ENCODE results near the gene UCHL5.

Gene UCHL5

DNA sequence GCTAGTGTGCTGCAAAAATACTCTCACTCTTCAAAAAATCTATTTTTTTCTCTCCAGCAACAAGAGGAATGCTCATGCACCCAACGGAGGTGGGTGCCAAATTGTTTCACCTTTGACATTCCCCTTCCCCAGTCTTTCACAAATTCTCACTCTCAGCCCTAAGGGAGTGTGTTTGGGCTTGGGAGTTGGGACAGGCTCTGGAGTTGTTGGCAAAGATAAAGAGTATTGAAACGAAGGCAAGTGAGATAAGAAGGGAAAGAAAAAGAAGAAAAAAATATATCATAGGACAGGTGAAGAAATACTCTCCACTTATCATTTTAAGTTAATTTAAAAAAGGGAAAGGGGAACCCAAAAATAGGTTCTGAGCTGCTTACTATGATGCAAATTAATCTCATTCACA, 82.6 kb downstream of the UCHL5 start:
- Mint-ChIP-seq H3K4me3 (no peak overlapping the region), H3K27ac (no peak overlapping the region), H3K27me3 (ENCODE audit: low read depth) (no peaks in the 10 kb centered on the region), H3K4me1 (ENCODE audit: low read depth) (no peaks in the 10 kb centered on the region), H3K9me3 (no peaks in the 10 kb centered on the region), H3K36me3 (ENCODE audit: low read depth) (no peaks in the 10 kb centered on the region)

GRCh38 chr1:192974701-192975100, 84.5 kb downstream of the UCHL5 start:
- H3K36me3 Mint-ChIP-seq (ENCODE audit: low read depth), result no peaks in the 10 kb centered on the region
- H3K27me3 Mint-ChIP-seq (ENCODE audit: low read depth), result no peaks in the 10 kb centered on the region
- no peaks in the 10 kb centered on the region for H3K9me3 Mint-ChIP-seq
- H3K4me1 Mint-ChIP-seq (ENCODE audit: low read depth), result no peaks in the 10 kb centered on the region
- no peak overlapping the region for H3K4me3 Mint-ChIP-seq
- no peak overlapping the region for H3K27ac Mint-ChIP-seq

- Mint-ChIP-seq H3K36me3 (ENCODE audit: low read depth) (no peaks in the 10 kb centered on the region), H3K27ac (no peak overlapping the region), H3K4me3 (no peak overlapping the region), H3K4me1 (ENCODE audit: low read depth) (no peaks in the 10 kb centered on the region), H3K9me3 (no peaks in the 10 kb centered on the region), H3K27me3 (ENCODE audit: low read depth) (no peaks in the 10 kb centered on the region)
Measured at GRCh38 chr1:192973988-192974387, 85.2 kb downstream of the UCHL5 start.

DNA sequence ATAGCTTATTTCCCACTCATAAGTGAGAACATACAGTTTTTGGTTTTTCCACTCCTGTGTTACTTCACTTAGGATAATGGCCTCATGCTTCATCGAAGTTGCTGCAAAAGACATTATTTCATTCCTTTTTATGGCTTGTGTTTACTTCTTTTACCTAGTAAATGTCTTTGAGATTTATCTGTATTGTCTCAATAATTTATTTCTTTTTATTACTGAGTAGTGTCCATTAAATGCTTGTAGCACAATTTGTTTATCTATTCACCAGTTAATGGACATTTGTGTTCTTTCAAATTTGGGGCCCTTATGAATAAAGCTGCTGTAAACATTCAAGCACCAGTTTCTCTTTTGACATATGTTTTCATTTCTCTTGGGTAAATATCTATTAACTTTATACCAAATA, 86.0 kb downstream of the UCHL5 start:
- Mint-ChIP-seq H3K4me3 (no peak overlapping the region), H3K36me3 (ENCODE audit: low read depth) (no peaks in the 10 kb centered on the region), H3K27ac (no peak overlapping the region), H3K27me3 (ENCODE audit: low read depth) (no peaks in the 10 kb centered on the region), H3K9me3 (no peaks in the 10 kb centered on the region), H3K4me1 (ENCODE audit: low read depth) (no peaks in the 10 kb centered on the region)

DNA sequence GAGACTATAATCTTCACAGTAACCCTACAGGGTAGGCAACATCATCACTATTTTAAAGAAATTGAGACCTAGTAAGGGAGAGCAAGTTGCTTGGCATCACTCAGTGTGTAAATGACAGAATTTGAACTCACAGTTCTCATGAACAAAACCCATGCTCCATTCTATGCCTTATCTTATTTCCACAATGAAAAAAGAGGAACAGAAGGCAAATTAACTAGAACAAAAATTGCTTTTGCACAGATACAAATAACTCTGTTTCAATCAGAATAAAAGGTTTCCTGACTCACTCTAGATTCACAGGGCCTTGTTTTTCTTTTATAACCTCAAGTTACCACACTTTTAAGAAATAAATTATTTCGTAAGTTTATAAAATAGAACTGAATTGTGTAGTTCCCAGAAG, 90.1 kb downstream of the UCHL5 start:
- Mint-ChIP-seq H3K4me3 (no peak overlapping the region), H3K4me1 (ENCODE audit: low read depth) (no peaks in the 10 kb centered on the region), H3K36me3 (ENCODE audit: low read depth) (no peaks in the 10 kb centered on the region), H3K27ac (no peak overlapping the region), H3K9me3 (no peaks in the 10 kb centered on the region), H3K27me3 (ENCODE audit: low read depth) (no peaks in the 10 kb centered on the region)

DNA sequence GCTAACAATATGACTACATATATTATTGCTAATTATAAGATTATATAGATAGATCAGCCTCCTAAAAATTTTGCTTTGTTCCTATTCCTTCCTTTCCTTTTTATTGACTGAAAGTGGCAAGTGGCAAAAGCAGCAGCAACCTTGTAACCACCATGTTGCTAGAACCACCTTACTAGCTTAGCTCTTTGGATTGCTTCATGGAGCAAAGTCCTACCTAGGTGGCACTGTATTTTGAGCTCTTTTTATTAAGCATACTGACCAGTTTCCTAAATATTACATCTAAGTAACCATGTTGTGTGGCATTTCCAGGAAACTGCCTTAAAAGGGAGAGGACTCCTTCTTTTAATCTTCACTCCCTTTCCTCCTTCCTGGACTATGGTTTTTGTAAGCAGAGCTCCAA, 90.8 kb downstream of the UCHL5 start:
- Mint-ChIP-seq H3K4me1 (ENCODE audit: low read depth) (no peaks in the 10 kb centered on the region), H3K4me3 (no peak overlapping the region), H3K27ac (no peak overlapping the region), H3K36me3 (ENCODE audit: low read depth) (no peaks in the 10 kb centered on the region), H3K9me3 (no peaks in the 10 kb centered on the region), H3K27me3 (ENCODE audit: low read depth) (no peaks in the 10 kb centered on the region)

DNA sequence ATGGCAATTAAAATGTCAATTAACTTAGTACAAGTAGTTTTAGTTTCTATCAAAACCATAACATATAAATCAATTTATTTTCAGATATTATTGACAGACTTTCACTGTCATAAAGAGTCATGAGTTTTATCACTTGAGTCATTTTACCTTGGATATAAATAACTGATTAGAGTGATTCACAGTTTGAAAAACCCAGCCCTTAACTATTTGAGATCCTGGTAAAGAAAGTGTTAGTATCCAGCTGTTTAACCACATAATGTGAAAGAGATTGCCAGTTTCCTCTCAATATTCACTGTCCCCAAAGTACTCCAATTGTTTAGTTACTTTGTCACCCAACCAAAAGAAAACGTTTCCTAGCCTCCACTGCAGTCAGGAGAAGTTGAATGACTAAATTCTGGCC, 91.3 kb downstream of the UCHL5 start:
- Mint-ChIP-seq H3K27me3 (ENCODE audit: low read depth) (no peaks in the 10 kb centered on the region), H3K36me3 (ENCODE audit: low read depth) (no peaks in the 10 kb centered on the region), H3K9me3 (no peaks in the 10 kb centered on the region), H3K4me3 (no peak overlapping the region), H3K27ac (no peak overlapping the region), H3K4me1 (ENCODE audit: low read depth) (no peaks in the 10 kb centered on the region)

DNA sequence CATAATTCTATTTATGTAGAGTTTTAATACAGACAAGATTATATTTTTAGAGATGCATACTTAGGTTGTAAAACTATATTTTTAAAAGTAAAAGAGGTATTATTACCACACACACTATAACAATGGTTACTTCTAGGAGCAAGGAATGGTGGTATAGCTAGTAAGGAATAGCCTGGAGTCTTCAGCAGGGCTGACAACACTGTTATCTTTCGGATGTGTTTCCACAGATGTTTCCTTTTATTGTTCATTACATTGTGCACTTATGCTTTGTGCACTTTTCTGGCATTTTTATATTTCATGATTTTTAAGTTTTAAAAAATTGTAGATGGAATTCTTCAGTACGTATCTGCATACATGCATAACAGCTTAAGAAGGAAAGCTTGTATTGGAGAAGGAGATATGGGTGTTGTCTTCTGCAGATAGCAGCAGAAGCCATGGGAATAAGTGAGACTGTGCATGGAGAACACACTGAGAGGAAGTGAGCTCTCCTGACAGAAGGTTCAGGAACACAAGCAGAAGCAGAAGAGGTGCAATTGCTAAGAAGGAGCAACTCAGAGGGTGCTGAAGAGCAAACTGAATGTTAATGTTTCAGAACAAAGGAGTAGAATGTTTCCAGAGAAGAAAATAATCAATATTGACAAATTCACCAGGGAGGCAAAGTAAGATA, 91.8 kb downstream of the UCHL5 start:
- Mint-ChIP-seq H3K9me3 (no peaks in the 10 kb centered on the region), H3K4me3 (no peak overlapping the region), H3K36me3 (ENCODE audit: low read depth) (no peaks in the 10 kb centered on the region), H3K27ac (no peak overlapping the region), H3K27me3 (ENCODE audit: low read depth) (no peaks in the 10 kb centered on the region), H3K4me1 (ENCODE audit: low read depth) (no peaks in the 10 kb centered on the region)

DNA sequence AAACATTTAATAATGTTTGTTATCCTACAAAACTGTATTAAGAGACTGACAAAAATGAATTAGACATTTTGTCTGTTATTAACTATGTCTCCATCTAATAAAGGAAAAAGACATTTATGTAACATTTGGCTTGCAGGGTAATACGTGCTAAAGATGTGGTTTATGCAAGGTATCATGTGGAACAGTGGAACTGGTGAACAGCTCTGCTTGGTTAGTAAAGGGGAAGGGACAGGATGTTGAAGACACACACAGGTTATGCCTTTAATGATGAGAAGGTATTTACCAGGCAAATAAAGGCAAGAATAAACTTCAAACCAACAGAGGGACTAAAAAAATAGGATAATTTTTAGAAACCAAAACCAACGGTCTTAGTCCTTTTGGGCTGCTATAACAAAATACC, 93.1 kb downstream of the UCHL5 start:
- H3K4me1 Mint-ChIP-seq (ENCODE audit: low read depth), result no peaks in the 10 kb centered on the region

GRCh38 chr1:192962901-192963300, 96.3 kb downstream of the UCHL5 start:
- Mint-ChIP-seq H3K36me3 (ENCODE audit: low read depth) (no peaks in the 10 kb centered on the region), H3K4me1 (ENCODE audit: low read depth) (peaks cover 7% of the 10 kb centered on the region), H3K4me3 (no peak overlapping the region)

More for the DNA sequence above, 93.1 kb downstream of the UCHL5 start:
- H3K9me3 Mint-ChIP-seq, result no peaks in the 10 kb centered on the region
- H3K4me3 Mint-ChIP-seq, result no peak overlapping the region
- no peaks in the 10 kb centered on the region for H3K27me3 Mint-ChIP-seq (ENCODE audit: low read depth)
- no peak overlapping the region for H3K27ac Mint-ChIP-seq
- H3K36me3 Mint-ChIP-seq (ENCODE audit: low read depth), result no peaks in the 10 kb centered on the region

More at GRCh38 chr1:192962901-192963300, 96.3 kb downstream of the UCHL5 start:
- H3K27me3 Mint-ChIP-seq (ENCODE audit: low read depth), result no peaks in the 10 kb centered on the region
- H3K27ac Mint-ChIP-seq, result no peak overlapping the region
- H3K9me3 Mint-ChIP-seq, result no peaks in the 10 kb centered on the region
